ENCODE results near the gene VGLL4. TPM values are rescaled to one million over a fixed set of nuclear protein-coding genes. Genes with fewer than 3 reads are reported as not detected.

VGLL4 gene
- total and polyA plus RNA-seq, 2 of the 4 experiments (the other 2 are of a cell fraction): 26.2 to 35.4 TPM

GRCh38 chr3:11563159-11563864 lies 80.4 kb downstream of the VGLL4 start:
- no peak overlapping the region for H2AK5ac ChIP-seq (ENCODE audit: low read depth, low read length)
- H2BK120ac ChIP-seq (ENCODE audit: low read depth, low read length): no peak overlapping the region
- peaks cover 46 to 98% of the 10 kb centered on the region in 2 experiments for H3K79me1 ChIP-seq (ENCODE audit: low read depth in 1 of 2, low read length in 2 of 2)
- 100% methylated on average over 3 of the region's 16 CpGs; no CpG with 5 or more reads in 1 of the 2 experiments for WGBS, 2 experiments (ENCODE audit: extremely low coverage in 2 of 2, insufficient read length in 1 of 2)
- H2BK20ac ChIP-seq (ENCODE audit: low read depth, low read length): no peak overlapping the region
- no peak overlapping the region for H2BK15ac ChIP-seq (ENCODE audit: low read depth, low read length)
- POLR2A ChIA-PET (ENCODE audit: unreplicated experiment): no interaction called here
- dilution Hi-C loops (cut with HindIII; ENCODE audit: low sequenced_read_pairs, unreplicated experiment): no loop called here
- no peak overlapping the region for H3K4me2 ChIP-seq (ENCODE audit: low read depth, low read length)
- no peak overlapping the region for H3K4me3 ChIP-seq (ENCODE audit: insufficient read depth, low read depth, low read length)
- no peak overlapping the region for H3K4ac ChIP-seq (ENCODE audit: low read depth, low read length)
- peaks cover 25% of the 10 kb centered on the region for H3K4me1 ChIP-seq (ENCODE audit: control insufficient read depth, insufficient read depth, low read length)
- H3K18ac ChIP-seq (ENCODE audit: low read depth, low read length): no peak overlapping the region
- no peak overlapping the region for H2AFZ ChIP-seq (replicated peaks; ENCODE audit: low read length, poor library complexity)
- CTCF ChIA-PET: no interaction called here
- no peak overlapping the region for H3K14ac ChIP-seq (replicated peaks; ENCODE audit: low read depth, low read length)
- H3K9me1 ChIP-seq (ENCODE audit: insufficient read depth, low read length): peaks cover 49% of the 10 kb centered on the region
- H2BK5ac ChIP-seq (ENCODE audit: low read depth, low read length, poor library complexity, severe bottlenecking): no peak overlapping the region
- TF ChIP-seq MXI1 (IDR thresholded peaks at IDR 0.05; ENCODE audit: borderline replicate concordance, low read depth, low read length) (no peak), POLR2A (IDR thresholded peaks at IDR 0.05; ENCODE audit: low read depth, low read length) (no peak), FOS (IDR thresholded peaks at IDR 0.05; ENCODE audit: low read depth, low read length) (no peak), BHLHE40 (IDR thresholded peaks at IDR 0.05; ENCODE audit: low read depth, low read length) (no peak), USF2 (IDR thresholded peaks at IDR 0.05; ENCODE audit: low read depth, low read length) (no peak), MAFK (IDR thresholded peaks at IDR 0.05; ENCODE audit: low read depth, low read length) (no peak), CEBPB (IDR thresholded peaks at IDR 0.05; ENCODE audit: low read depth, low read length) (no peak), NFE2L2 (IDR thresholded peaks at IDR 0.05; ENCODE audit: low read depth, low read length) (no peak), RAD21 (IDR thresholded peaks at IDR 0.05; ENCODE audit: low read length) (no peak), SMC3 (IDR thresholded peaks at IDR 0.05; ENCODE audit: low read depth, low read length) (no peak), MAZ (IDR thresholded peaks at IDR 0.05; ENCODE audit: borderline replicate concordance, low read depth, low read length) (no peak)
- TF ChIP-seq, protein P1, sequence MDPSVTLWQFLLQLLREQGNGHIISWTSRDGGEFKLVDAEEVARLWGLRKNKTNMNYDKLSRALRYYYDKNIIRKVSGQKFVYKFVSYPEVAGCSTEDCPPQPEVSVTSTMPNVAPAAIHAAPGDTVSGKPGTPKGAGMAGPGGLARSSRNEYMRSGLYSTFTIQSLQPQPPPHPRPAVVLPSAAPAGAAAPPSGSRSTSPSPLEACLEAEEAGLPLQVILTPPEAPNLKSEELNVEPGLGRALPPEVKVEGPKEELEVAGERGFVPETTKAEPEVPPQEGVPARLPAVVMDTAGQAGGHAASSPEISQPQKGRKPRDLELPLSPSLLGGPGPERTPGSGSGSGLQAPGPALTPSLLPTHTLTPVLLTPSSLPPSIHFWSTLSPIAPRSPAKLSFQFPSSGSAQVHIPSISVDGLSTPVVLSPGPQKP (IDR thresholded peaks at IDR 0.05; ENCODE audit: borderline replicate concordance, low read depth, low read length): no peak
- TF ChIP-seq, protein P2, sequence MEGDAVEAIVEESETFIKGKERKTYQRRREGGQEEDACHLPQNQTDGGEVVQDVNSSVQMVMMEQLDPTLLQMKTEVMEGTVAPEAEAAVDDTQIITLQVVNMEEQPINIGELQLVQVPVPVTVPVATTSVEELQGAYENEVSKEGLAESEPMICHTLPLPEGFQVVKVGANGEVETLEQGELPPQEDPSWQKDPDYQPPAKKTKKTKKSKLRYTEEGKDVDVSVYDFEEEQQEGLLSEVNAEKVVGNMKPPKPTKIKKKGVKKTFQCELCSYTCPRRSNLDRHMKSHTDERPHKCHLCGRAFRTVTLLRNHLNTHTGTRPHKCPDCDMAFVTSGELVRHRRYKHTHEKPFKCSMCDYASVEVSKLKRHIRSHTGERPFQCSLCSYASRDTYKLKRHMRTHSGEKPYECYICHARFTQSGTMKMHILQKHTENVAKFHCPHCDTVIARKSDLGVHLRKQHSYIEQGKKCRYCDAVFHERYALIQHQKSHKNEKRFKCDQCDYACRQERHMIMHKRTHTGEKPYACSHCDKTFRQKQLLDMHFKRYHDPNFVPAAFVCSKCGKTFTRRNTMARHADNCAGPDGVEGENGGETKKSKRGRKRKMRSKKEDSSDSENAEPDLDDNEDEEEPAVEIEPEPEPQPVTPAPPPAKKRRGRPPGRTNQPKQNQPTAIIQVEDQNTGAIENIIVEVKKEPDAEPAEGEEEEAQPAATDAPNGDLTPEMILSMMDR (conservative IDR thresholded peaks at IDR 0.05; ENCODE audit: low read depth, low read length): no peak
- H3K9ac ChIP-seq (ENCODE audit: low read depth, low read length): no peak overlapping the region
- BruUV-seq (replicated peaks): no TSS peak
- intact Hi-C loops (cut with micrococcal nuclease): no loop called here
- H4K20me1 ChIP-seq (ENCODE audit: insufficient read depth, low read length): peaks cover 54% of the 10 kb centered on the region
- no peak overlapping the region for H3K27ac ChIP-seq (ENCODE audit: insufficient read depth, low read length)
- H3K56ac ChIP-seq (ENCODE audit: extremely low read depth, insufficient read depth, low read length): no peak overlapping the region
- no peaks in the 10 kb centered on the region for H3K9me3 ChIP-seq (ENCODE audit: control insufficient read depth, insufficient read depth, low read length)
- H4K5ac ChIP-seq (ENCODE audit: low read depth, low read length): no peak overlapping the region
- no peaks in the 10 kb centered on the region for H3K27me3 ChIP-seq (ENCODE audit: control insufficient read depth, insufficient read depth, low read length)
- no peak overlapping the region for H2AK9ac ChIP-seq (replicated peaks; ENCODE audit: low read depth, low read length, poor library complexity)
- in situ Hi-C loops (cut with MboI; ENCODE audit: low sequenced_read_pairs): loop anchor here (10.0 kb wide), 1 partner anchor 81 kb away; the partner anchor contains the start of gene VGLL4
- H4K91ac ChIP-seq (ENCODE audit: insufficient read depth, low read depth, low read length): no peak overlapping the region
- no peak overlapping the region for H3K23ac ChIP-seq (ENCODE audit: low read depth, low read length)
- DNase-seq: no peak
- no peak for ATAC-seq (ENCODE audit: low read depth)
- peaks cover 70% of the 10 kb centered on the region for H3K36me3 ChIP-seq (ENCODE audit: control insufficient read depth, insufficient read depth, low read length)
- H4K8ac ChIP-seq (ENCODE audit: low read depth in 2 of 2, low read length in 2 of 2): no peak overlapping the region

All from IMR-90 (cell line).